ENCODE measurements around the gene SPATC1L.
"Not testable (repeated sequence)": the region's sequence is repeated elsewhere in the genome, so short reads cannot be mapped to it uniquely, and the experiment has no call there.

The SPATC1L gene

DNA sequence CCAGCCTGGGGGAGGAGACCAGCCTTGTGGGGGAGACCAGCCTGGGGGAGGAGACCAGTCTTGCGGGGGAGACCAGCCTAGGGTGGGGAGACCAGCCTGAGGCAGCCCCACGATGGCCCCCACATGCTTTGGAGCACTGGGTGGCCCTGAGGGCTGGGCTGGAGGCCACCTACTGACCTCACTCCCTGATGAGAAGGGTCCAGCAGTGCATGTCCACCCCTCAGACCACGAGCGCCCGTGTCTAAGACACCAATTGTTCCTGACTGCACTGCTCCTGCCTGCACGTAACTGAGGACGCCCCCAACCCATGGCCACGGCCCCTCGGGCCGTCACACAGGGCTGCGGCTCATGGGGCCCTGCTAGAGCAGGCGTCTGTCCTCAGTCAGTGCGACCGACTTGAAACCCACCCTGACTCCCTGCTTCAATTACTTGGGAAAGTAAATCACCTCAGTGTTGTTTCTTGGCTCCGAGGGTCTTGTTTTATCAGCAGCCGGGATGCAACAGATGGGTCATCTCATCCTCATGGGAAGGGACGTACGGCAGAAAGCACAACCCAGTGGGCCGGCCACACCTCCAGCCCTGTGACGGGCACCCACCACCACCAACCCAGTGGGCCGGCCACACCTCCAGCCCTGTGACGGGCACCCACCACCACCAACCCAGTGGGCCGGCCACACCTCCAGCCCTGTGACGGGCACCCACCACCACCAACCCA, at the start of gene SPATC1L:
Gene SPATC1L, minus strand, starts transcription at position 550 of the 715 bp plus-strand sequence. CDS start 1,643 bp downstream, outside the sequence.
- DNase-seq (ENCODE audit: low read depth in 2 of 3, low spot score in 1 of 3): peak; percentile 19 to 26 (median 20)

DNA sequence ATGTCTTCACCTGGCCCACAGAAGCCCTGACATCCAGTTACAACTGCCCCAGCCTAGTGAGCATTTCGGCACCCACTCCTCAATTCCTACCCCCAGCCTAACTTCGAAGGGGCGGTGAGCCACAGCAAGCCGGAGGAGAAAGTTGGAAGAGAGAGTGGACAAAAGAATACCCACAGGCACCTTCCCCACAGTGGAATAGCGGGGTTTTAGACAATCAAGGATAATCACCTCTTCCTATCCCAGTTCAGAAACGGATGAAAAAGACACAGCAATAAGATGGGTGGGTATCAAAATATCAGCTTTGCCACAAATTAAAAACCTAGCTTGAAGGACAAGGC, 45.6 kb upstream of the SPATC1L start:
- DNase-seq (ENCODE audit: low read depth in 2 of 3, low spot score in 1 of 3): no peak

DNA sequence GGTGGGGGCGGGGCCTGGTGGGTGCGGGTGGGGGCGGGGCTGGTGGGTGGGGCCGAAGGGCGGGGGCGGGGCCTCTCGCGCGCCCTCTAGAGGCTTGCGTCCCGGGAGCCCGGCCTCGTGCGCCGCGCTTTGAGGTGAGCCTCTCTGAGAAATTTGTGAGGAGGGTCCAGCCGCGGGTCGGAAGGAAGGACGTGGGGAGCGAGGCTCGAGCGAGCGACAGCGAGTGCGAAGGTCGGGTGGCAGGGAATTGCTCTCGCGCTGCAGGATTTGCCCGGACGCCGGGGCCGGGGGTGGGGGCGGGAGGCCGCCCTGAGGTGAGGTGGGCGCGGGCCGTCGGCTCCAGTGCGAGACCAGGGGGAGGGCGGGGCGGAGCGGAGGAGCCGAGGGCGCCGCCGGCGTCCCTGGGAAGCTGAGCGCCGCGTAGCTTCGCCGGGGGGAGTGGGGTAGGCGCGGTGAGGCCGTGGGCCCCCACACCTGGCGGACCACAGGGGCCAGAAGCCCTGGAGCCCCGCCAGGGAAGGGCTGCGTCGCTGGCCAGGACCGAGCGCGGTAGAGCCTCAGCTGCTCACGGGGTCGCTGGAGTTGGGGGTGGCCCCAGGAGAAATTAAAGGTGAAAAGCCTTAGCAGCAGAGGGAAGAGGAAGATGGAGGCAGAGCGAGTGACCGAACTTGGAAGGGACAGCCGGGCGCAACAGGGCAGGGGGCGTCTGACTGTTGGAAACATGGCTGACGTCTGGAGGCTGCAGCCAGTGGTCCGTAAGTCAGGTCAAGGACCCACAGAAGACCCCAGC, 45.1 kb upstream of the SPATC1L start:
- no peak for DNase-seq (ENCODE audit: low read depth in 2 of 3, low spot score in 1 of 3)

DNA sequence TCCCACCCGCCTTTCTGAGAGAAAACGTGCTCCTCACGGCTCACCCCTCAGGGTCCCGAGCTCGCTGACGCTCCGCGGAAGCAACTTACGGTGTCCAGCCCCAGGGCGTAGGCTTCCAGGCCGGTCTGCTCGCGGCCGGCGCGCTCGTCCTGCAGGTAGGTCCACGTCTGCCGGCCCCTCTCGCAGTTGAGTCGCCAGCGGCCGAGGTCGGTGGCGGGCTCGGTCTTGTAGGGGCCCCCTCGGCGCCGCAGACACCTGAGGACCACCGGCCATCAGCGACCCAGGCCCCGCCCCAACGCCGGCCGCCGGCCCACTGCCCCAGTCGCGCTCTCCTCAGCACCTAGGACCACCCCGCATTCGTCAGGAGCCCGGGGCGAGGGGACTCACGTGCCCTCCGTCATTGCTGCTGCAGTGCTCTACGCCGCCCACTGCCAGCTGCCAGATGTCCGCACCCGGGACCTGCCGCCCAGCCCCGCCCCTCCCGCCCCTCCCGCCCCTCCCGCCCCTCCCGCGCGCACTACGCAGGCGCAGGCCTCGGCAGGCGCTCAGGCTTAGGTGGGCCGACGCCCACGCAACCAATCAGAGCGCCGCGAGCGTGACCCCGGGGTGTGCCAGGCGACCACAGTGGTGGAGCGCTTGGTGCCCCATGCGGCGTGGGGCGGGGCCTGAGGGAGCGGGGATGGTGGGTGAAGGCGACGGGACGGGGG, 44.2 kb upstream of the SPATC1L start, which contains the start of gene LSS:
Gene LSS, minus strand, starts transcription at position 430 of the 707 bp plus-strand sequence. Its CDS starts 29 bp downstream, at position 401.
- DNase-seq (ENCODE audit: low read depth in 2 of 3, low spot score in 1 of 3): peak; percentile 87 to 94 (median 91)

DNA sequence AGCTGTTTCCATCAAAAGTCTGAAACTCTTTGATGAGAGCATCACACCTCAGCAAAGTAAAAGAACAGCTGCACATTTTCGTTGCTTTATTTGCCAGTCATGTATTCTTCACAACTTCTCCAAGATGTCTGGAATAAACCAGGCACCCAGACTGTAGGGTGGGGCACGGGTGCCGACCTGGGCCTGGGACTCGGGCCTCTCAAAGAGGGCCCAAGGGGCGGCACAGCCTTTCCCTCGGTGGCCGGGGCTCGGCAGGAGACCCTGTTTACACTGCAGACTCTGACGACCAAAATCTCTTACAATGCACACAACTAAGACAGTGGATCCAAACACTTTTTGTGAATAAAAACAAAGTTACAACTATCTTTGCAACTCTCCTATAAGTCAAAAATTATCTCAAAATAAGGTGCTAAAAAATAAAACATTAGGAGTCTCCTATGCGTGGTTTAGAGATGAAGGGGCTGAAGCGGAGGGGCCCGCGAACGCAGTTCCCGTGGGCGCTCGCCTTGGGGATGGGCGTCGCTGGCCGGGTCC, 43.6 kb upstream of the SPATC1L start:
- DNase-seq (ENCODE audit: low read depth in 2 of 3, low spot score in 1 of 3): no peak

DNA sequence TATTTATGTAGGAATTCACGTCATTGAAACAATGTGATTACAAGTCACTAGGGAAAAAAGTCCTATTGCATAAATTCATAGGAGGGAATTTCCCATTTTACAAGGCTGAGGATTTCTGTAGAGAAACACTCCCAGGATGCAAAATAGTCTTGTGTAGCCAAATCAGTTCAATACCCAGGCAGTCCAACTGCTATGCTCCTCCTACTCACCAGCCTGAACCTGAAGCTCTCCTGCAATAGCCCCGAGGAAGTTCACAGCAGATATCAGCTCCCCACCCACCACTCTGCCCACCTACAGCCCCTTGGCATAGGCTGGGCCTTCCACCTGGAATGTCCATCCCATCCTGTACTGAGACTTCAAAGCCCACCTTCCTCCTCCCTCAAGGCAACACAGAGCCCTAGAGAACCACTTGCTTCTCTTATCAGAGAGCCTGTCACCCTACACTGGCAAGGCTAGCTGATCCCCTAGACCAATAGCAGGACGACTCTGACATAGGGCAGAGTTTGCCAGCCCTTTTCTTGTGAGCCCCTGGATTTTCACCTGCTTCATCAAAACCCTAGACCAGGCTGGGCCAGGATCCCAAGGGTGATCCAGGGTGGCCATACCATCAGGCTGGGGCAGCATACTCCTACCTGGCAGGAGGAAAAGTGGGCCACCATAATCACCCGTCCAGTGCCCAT, 42.8 kb upstream of the SPATC1L start:
- DNase-seq (ENCODE audit: low read depth in 2 of 3, low spot score in 1 of 3): no peak

DNA sequence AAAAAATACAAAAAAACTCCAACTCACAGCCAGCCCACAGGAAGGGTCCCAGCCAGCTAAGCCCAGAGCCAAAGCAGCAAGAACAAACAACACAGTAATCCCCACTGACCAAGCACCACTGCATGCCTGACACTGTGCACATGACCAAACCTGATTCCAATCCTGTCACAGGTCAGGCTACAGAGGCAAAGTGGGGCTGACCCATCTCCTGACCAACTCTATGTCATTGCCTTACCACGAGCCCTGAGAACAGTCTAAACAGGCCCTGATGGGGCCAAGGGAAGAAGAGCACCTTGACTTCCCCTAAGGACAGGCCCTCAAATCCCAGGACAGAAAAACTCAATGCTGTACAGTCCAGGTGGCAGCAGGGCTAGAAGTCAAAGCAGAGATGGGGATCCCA, 41.9 kb upstream of the SPATC1L start:
- DNase-seq (ENCODE audit: low read depth in 2 of 3, low spot score in 1 of 3): no peak

DNA sequence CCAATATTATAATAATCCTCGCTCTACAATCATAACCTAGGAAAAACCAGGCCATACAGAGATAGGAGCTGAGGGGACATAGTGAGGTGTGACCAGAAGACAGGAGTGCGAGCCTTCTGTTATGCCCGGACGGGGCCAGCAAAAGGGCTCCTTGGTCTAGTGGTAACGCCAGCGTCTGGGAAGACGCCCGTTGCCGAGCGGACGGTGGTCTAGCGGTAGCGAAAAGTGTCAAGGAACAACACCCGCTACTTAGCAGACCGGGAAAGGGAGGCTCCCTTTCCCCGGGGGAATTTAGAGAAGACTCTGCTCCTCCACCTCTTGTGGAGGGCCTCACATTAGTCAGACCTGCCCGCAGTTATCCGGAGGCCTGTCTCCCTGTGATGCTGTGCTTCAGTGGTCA, 39.4 kb upstream of the SPATC1L start:
- DNase-seq (ENCODE audit: low read depth in 2 of 3, low spot score in 1 of 3): not testable (repeated sequence)

DNA sequence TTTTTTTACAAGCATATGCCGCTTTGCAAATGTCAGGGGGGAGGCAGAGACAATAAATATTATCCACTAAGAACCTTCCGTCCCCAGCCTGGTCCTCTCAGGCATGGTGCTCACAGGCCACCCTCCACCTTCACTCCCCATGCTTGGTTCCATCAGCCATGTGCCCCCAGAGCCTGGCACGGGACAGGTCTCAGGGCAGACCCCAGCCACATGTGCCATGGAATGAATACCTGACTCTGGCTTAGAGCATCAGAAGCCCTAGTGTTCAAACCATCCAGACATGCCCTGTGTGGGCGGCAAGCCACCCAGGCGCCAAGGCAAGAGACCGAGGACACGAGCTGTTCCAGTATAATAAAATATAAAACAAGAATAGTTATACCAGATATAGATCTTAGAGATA, 39.0 kb upstream of the SPATC1L start:
- DNase-seq (ENCODE audit: low read depth in 2 of 3, low spot score in 1 of 3): no peak

DNA sequence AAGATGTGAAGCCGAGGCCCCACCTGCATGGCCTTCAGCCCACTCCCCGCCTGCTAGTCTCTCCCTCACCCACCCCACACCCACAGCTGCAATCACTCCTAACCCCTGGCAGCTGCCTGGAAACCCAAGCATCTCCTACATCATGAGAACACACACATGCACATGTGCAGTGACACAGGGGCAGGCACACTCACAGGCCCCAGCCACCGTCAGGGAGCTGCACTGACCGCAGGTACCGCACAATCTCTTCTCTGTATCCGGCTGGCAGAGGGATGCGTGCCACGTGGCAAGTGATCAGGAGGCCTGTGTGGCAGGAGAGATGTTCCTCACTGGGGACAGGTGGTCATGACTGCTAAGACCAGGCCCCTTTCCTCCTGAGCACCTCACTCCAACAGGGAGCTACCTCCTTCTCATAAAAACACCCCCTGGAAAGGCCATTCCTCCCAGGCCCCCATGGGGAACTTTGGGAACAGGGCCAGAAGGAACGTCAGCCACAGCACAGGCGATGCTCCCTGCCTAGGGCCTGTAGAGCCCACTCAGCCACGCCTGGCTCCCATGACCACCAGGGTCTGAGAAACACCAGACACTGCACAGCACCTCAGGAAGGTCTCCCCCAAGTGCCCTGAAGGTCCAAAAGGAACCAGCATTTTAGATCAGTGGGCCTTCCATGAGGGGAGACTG, 38.3 kb upstream of the SPATC1L start:
- no peak for DNase-seq (ENCODE audit: low read depth in 2 of 3, low spot score in 1 of 3)

DNA sequence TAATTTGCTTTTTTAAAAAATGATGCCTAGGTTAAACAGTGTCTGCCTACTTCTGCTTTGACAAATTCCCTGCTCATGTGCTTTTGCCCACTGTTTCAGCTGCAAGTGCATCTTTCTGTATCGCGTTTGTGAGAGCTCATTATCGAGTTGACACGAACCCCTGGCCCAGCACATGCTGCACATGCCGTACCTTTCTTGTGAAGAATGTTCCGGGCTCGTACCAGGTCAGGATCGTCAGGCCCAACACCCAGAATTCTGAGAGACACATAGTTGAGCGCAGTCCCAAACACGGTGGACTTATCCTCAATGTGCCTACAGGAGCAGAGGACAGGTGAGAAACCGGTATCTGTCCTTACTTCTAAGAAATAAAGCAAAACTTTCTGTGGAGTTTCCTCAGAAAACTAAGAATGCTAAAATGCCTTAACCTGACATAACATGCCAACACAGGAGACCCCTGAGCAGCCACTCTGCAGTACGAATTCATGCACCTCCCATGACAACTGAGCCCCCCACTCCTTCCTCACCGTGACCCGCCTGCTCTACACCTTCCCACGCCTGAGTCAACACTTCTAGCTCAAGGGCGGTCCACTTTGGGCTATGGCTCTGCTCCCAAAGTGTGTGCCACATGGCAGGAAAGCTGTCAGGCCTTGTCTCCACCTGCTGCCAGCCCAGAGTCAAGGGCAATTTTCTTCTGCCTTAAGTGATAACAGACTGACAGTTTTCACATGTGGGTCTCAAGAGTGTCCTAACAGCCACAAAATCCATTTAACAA, 37.6 kb upstream of the SPATC1L start:
- DNase-seq (ENCODE audit: low read depth in 2 of 3, low spot score in 1 of 3): no peak

DNA sequence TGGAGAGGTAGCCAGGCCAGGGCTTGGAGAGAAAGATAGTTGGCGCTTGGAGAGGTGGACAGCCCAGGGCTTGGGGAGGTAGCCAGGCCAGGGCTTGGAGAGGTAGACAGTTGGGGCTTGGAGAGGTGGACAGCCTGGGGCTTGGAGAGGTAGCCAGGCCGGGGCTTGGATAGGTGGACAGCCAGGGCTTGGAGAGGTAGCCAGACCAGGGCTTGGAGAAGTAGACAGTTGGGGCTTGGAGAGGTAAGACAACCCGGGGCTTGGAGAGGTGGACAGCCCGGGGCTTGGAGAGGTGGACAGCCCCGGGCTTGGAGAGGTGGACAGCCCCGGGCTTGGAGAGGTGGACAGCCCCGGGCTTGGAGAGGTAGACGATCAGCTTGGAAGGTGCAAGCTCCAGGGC, 36.6 kb upstream of the SPATC1L start:
- DNase-seq (ENCODE audit: low read depth in 2 of 3, low spot score in 1 of 3): no peak

DNA sequence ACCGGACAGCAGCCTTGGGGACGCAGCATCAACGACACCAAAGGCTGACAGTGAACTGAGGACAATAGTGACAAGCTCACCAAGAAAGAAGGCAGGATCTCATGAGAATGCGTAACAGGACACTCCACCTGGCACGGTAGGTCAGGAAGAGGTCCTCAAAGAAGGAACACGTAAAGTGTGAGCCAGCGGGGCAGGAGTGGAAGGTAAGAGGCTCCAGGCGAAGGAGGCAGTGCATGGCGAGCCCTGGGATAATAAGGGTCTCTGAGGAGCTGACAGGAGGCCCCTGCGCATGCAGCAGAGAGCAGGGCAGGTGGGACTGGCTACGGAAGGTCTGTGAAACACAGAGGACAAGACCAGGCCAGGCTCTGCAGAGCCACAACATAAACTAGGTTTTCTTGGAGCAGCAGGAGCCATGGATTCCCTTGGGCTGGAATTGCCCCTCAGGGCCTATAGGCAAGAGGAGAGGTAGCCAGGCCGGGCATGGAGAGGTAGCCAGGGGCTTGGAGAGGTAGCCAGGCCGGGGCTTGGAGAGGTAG, 36.1 kb upstream of the SPATC1L start:
- no peak for DNase-seq (ENCODE audit: low read depth in 2 of 3, low spot score in 1 of 3)

DNA sequence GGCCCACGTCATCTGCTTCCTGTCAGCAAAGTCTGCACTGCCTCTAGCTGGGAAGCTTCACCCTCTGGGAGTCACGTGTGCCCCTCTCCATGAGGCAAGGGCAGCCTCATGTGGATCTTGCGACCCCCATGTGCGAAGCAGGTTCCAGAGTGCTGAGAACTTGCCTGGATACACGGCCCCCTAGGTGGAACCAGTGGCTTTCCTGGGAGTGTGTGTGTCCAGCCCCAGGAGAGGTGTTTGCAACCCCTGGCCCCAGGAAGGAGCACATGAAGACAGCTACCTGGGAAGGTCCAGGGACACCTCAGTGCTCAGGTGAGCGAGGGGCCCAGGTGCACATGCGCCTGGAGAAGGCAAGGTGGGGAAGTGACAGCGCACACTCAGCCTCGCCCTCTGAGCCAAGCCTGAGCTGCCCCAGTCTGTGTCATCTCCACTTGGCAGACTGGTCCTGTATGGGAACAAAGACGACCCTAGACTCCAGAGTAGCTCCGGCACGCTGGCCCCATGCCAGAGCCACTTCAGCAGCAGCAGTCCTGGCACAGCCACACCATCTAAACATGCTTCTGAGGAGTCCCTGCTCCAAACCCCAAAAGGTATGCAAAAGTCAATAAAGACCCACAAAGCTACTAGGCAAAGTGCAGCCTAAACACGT, 35.5 kb upstream of the SPATC1L start:
- DNase-seq (ENCODE audit: low read depth in 2 of 3, low spot score in 1 of 3): no peak

DNA sequence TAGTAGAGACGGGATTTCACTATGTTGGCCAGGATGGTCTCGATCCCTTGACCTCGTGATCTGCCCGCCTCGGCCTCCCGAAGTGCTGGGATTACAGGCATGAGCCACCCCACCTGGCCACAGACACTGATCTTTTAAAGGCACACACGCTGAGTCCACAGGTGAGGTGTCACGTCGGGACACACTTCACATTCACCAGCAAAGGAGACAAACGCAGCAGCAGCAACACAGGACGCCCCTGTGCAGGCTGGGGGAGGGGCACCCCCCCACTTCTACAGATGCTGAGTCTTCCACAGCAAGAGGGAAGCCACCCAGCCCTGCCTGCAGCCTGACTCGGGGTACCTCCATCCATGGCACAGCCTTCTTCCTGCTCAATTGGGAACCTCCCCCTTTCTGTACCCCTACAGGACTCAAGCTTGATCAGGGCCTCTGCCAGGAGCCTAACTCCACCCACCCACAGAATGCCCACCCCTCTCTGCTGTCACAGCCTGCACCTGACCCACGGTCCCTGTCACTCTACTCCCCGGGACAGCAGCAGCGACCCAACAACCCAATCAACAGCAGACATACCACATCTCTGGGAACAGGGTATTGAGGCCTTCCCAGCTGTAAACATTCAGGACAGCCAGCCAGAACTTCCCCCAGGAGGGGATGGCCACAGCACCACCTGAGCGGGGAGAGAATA, 34.8 kb upstream of the SPATC1L start:
- DNase-seq (ENCODE audit: low read depth in 2 of 3, low spot score in 1 of 3): no peak

DNA sequence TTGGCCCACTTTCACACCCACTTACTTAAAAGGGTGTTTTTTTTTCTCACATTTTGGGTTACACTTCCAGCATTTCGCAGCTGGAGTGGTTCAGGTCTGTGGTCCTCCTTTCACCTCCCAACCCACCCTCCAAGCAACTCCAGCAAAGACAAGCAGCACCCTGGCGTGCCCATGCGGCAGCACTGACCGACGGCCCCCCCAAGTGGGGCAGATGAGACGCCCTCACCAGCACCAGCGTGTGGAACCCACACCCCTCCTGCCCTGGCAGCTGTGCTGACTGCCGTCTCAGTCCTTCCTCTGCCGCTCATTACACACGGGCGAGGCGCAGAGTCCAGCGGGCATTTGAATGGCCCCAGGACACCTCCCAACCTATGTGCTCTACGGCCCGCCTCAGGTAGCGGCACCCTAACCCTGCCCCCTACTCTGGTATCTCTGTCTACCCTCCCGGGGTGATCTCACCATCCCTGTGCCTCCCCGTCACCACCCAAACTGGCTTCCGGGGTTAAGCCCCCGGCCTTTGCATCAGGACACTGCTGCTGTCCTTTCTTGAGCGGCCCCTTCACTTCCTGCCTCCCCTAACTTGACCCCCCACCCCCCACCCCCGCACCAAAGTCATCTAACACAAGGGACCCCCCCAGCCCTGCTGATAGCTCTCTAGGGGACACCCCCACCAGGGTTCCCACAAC, 33.4 kb upstream of the SPATC1L start:
- no peak for DNase-seq (ENCODE audit: low read depth in 2 of 3, low spot score in 1 of 3)

DNA sequence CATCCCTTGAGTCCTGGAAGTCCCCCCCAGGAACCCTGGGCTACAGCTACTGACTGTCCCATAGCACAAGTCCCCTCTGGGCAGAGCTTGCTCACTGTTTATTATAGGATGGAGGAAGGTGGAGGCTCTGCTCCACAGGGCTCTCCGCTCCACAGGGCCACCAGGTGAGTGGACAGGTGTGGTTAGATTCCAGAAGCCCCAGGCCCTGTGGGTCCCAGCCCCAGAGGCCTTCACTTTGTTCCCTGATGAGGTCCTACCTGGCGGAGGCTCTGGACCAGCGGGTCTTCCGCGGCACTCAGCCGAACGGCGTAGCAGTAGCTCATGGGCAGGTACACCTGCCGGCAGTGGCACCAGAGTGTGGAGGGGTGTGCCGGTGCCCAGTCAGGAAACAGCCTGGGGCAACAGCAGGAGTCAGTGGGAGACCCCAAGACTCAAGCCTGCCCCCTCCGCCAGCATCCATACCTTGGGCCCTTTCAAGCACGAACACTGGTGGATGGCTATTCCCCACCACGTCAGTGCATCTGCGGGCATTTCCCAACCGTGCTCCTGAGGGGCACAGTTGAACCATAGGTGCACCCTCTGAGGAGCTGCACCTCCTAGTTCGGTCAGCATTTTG, 32.0 kb upstream of the SPATC1L start:
- no peak for DNase-seq (ENCODE audit: low read depth in 2 of 3, low spot score in 1 of 3)

Data from stimulated activated CD4-positive, alpha-beta T cell treated with anti-CD3 and anti-CD28 coated beads, Interleukin-12 subunit alpha, Interleukin-12 subunit beta, amount 100 ng/mL, for 48 hours (primary cell).